Gastrocnemius medialis (tissue), 4 donors: ENCODE data around the gene NSUN4. TPM values are rescaled to one million over a fixed set of nuclear protein-coding genes. Genes with fewer than 3 reads are reported as not detected.
"Not testable (repeated sequence)": the region's sequence is repeated elsewhere in the genome, so short reads cannot be mapped to it uniquely, and the experiment has no call there.

ENCODE experiments used
- ATAC-seq, 2 donors: fragments of 150-250 bp; one replicate each; pipeline ENCODE4 v1.9.1; 2016
- DNase-seq, 2 donors: peaks; one replicate each; pipeline ENCODE4 v3.0.0-alpha.2; 2019
- H3K27ac ChIP-seq, 4 donors: fragments of 200-600 bp; sonication (generic); 1 replicate in 1 of 4; 2 replicates in 3 of 4; pipeline ENCODE4 v1.5.1; 2016 to 2018; ENCODE audit warnings: mild to moderate bottlenecking in 2 of 4, moderate library complexity in 1 of 4
- H3K27me3 ChIP-seq, 3 donors: fragments of 200-600 bp; sonication (generic) in 2 of 3; 1 replicate in 1 of 3; 2 replicates in 2 of 3; pipeline versions ENCODE4 v1.5.1 to v1.6.0; 2016 to 2019; ENCODE audit warnings: mild to moderate bottlenecking in 1 of 3, moderate library complexity in 1 of 3
- H3K36me3 ChIP-seq, 2 donors: fragments of 200-600 bp; sonication (generic) in 1 of 2; one replicate each; pipeline ENCODE4 v1.5.1; 2017 to 2018
- H3K4me1 ChIP-seq, 2 donors: fragments of 200-600 bp; sonication (generic) in 1 of 2; one replicate each; pipeline ENCODE4 v1.5.1; 2016 to 2017; ENCODE audit warnings: mild to moderate bottlenecking in 2 of 2
- H3K4me3 ChIP-seq, 4 donors: fragments of 200-600 bp; sonication (generic) in 3 of 4; 1 replicate in 1 of 4; 2 replicates in 3 of 4; pipeline ENCODE4 v1.5.1; 2016 to 2019; ENCODE audit warnings: mild to moderate bottlenecking in 2 of 4
- H3K9me3 ChIP-seq, 3 donors: fragments of 200-600 bp; sonication (generic) in 2 of 3; 1 replicate in 1 of 3; 2 replicates in 2 of 3; pipeline ENCODE4 v1.5.1; 2016 to 2019
- POLR2A ChIP-seq, 2 donors: fragments of 450-650 bp; IDR thresholded peaks; one replicate each; pipeline ENCODE4 v1.6.1; 2017; ENCODE audit warnings: antibody characterized with exemption in 2 of 2, mild to moderate bottlenecking in 2 of 2, moderate library complexity in 2 of 2
- in situ Hi-C, 4 donors: fragments of 200-750 bp; cut with MboI; loops; one replicate each; pipeline versions ENCODE4 v1.15.0 to v1.8.0; 2017; ENCODE audit warnings: low sequenced_read_pairs in 4 of 4
- intact Hi-C: fragments of 100-400 bp; cut with DNase I; formaldehyde crosslinking; loops from one replicate; pipeline ENCODE4 v1.15.1; 2023; ENCODE audit warnings: low total_unique reads
- total RNA-seq, 4 donors: library from RNA; depleted of rRNA; stranded (reverse); fragments of >200 nt; gene quantifications; one replicate each; pipeline versions ENCODE4 v1.1.0 to v1.2.3, GENCODE V29; 2016
- TF ChIP-seq, protein P1 (sequence below), 5 experiments: fragments of 450-650 bp in 3 of 5; fragments of 200-600 bp in 2 of 5; sonication (generic) in 2 of 5; IDR thresholded peaks in 4 of 5; conservative IDR thresholded peaks in 1 of 5; 1 replicate in 4 of 5; 2 replicates in 1 of 5; pipeline ENCODE4 v1.5.1; 2016 to 2019; ENCODE audit warnings: antibody characterized with exemption in 5 of 5, mild to moderate bottlenecking in 3 of 5, moderate library complexity in 3 of 5

Gene NSUN4
- total RNA-seq, 4 donors from 2014 or later: 15.5 to 22.5 (median 20.8) TPM

- ATAC-seq: no peak
These were observed 21.6 kb downstream of the NSUN4 start for GRCh38 chr1:46362158-46362557.

DNA sequence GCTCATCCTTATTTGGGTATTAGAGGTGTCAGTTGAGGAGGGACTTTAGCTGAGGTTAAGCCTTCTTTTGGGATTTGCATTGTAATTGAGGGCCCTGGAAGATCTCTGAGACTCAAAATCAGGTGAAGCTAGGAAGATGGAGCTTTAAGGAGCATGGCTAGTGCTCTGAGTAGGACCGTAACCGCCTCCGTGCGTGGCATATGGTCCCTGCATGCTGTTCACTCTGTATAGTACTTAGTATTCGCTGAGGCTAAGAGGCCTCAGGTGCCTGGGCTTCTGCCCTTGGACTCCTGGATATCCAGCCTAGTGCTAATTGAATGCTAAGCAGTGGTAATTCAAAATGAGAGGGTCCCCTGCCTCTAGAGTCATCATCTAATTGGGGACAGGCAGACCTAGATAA is 22.5 kb downstream of the NSUN4 start:
- no peak for DNase-seq
- intact Hi-C loops: no loop called here
- Histone ChIP-seq H3K4me1 (no peaks in the 10 kb centered on the region), H3K27ac (no peak overlapping the region), H3K27me3 (no peaks in the 10 kb centered on the region), H3K36me3 (peaks cover 0 to 57% of the 10 kb centered on the region in 2 donors), H3K4me3 (no peak overlapping the region), H3K9me3 (no peaks in the 10 kb centered on the region)
- no peak for ATAC-seq
- TF ChIP-seq, protein P1, sequence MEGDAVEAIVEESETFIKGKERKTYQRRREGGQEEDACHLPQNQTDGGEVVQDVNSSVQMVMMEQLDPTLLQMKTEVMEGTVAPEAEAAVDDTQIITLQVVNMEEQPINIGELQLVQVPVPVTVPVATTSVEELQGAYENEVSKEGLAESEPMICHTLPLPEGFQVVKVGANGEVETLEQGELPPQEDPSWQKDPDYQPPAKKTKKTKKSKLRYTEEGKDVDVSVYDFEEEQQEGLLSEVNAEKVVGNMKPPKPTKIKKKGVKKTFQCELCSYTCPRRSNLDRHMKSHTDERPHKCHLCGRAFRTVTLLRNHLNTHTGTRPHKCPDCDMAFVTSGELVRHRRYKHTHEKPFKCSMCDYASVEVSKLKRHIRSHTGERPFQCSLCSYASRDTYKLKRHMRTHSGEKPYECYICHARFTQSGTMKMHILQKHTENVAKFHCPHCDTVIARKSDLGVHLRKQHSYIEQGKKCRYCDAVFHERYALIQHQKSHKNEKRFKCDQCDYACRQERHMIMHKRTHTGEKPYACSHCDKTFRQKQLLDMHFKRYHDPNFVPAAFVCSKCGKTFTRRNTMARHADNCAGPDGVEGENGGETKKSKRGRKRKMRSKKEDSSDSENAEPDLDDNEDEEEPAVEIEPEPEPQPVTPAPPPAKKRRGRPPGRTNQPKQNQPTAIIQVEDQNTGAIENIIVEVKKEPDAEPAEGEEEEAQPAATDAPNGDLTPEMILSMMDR (IDR thresholded peaks at IDR 0.05 in 4 of 5, conservative IDR thresholded peaks at IDR 0.05 in 1 of 5): no peak
- TF ChIP-seq POLR2A (IDR thresholded peaks at IDR 0.05): no peak
- in situ Hi-C loops: no loop called here

More at GRCh38 chr1:46362158-46362557, 21.6 kb downstream of the NSUN4 start:
- Histone ChIP-seq H3K36me3 (peaks cover 0 to 60% of the 10 kb centered on the region in 2 donors), H3K4me3 (no peak overlapping the region), H3K9me3 (no peaks in the 10 kb centered on the region), H3K27ac (no peak overlapping the region), H3K4me1 (no peaks in the 10 kb centered on the region), H3K27me3 (no peaks in the 10 kb centered on the region)
- intact Hi-C loops: no loop called here
- no peak for TF ChIP-seq POLR2A (IDR thresholded peaks at IDR 0.05)
- TF ChIP-seq, protein P1 (IDR thresholded peaks at IDR 0.05 in 4 of 5, conservative IDR thresholded peaks at IDR 0.05 in 1 of 5): no peak
- DNase-seq: no peak
- in situ Hi-C loops: no loop called here

DNA sequence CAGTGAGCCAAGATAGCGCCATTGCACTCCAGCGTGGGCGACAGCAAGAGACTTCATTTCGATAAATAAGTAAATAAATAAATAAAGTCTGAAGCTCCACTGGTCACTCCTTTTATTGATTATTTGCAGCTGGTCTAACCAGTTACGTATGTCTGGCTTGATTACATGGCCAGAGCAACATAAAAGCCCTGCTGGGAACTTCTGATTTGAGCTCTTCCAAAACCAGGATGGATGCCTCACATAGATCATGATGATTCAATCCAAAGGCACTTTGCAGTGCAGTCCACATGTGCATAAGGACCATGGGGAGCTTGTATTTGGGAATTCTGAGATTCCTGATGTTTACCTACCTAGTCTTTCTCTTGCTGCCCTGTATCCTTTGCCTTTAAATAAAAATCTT is 24.0 kb downstream of the NSUN4 start:
- no peaks in the 10 kb centered on the region for H3K27me3 ChIP-seq
- no peak overlapping the region for H3K27ac ChIP-seq
- H3K4me1 ChIP-seq: no peaks in the 10 kb centered on the region
- in situ Hi-C loops: no loop called here
- TF ChIP-seq, protein P1 (IDR thresholded peaks at IDR 0.05 in 4 of 5, conservative IDR thresholded peaks at IDR 0.05 in 1 of 5): no peak
- no peak for TF ChIP-seq POLR2A (IDR thresholded peaks at IDR 0.05)
- no peak overlapping the region for H3K4me3 ChIP-seq
- intact Hi-C loops: no loop called here
- H3K36me3 ChIP-seq: peaks cover 0 to 62% of the 10 kb centered on the region in 2 donors
- no peak for DNase-seq
- no peak for ATAC-seq
- H3K9me3 ChIP-seq: no peaks in the 10 kb centered on the region

DNA sequence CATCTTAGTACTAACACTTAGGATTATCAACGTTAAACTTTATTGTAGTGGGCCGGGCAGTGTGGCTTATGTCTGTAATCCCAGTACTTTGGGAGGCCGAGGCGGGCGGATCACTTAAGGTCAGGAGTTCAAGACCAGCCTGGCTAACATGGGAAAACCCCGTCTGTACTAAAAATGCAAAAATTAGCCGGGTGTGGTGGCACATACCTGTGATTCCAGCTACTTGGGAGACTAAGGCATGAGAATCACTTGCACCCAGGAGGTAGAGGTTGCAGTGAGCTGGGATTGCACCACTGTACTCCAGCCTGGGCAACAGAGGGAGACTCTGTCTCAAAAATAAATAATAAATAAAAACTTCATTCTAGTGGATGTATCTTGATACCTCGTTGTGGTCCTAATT is 25.2 kb downstream of the NSUN4 start:
- H3K9me3 ChIP-seq, H3K4me1 ChIP-seq, H3K4me3 ChIP-seq, ATAC-seq, H3K27me3 ChIP-seq, DNase-seq, intact Hi-C loops, in situ Hi-C loops, H3K27ac ChIP-seq: not testable (repeated sequence)
- H3K36me3 ChIP-seq: peaks cover 0 to 55% of the 10 kb centered on the region in 2 donors

DNA sequence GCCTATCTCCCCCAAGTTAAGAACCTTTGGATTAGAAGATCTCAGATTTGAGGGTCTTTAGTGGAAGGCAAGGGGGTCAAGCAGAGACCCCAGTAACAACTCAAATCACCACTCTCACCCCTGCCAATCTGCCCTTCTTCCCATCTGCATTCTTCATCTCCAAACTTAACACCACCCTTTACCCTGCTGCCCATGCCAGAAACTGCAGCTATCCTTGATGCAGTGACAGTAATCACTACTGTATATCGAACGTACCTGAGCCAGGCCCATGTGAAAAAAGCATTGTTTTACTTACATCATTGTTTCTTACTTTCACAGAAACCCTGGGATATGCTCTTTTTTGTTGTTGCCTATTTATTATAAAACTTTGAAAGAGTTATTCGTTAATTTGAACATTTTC is 26.5 kb downstream of the NSUN4 start:
- no peak for ATAC-seq
- no peak for DNase-seq
- no peaks in the 10 kb centered on the region for H3K9me3 ChIP-seq
- H3K4me1 ChIP-seq: no peaks in the 10 kb centered on the region
- no peak overlapping the region for H3K27ac ChIP-seq
- in situ Hi-C loops (no loop called here), intact Hi-C loops (no loop called here)
- no peak overlapping the region for H3K4me3 ChIP-seq
- no peak for TF ChIP-seq POLR2A (IDR thresholded peaks at IDR 0.05)
- TF ChIP-seq, protein P1 (IDR thresholded peaks at IDR 0.05 in 4 of 5, conservative IDR thresholded peaks at IDR 0.05 in 1 of 5): no peak
- no peaks in the 10 kb centered on the region for H3K27me3 ChIP-seq
- peaks cover 0 to 42% of the 10 kb centered on the region in 2 donors for H3K36me3 ChIP-seq

DNA sequence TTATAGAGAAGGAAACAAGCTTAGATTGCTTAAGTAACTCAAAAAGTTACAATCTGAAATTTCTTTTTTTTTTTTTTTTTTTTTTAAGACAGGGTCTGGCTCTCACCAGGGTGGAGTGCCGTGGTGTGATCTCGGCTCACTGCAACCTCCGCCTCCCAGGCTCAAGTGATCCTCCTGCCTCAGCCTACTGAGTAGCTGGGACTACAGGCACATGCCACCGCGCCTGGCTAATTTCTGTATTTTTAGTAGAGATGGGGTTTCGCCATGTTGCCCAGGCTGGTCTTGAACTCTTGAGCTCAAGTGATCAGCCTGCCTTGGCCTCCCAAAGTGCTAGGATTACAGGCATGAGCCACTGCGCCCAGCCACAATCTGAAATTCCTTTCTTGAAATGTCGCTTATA is 27.1 kb downstream of the NSUN4 start:
- H3K27ac ChIP-seq, H3K27me3 ChIP-seq, H3K9me3 ChIP-seq, DNase-seq, H3K4me1 ChIP-seq, intact Hi-C loops, ATAC-seq, H3K4me3 ChIP-seq, in situ Hi-C loops: not testable (repeated sequence)
- H3K36me3 ChIP-seq: peaks cover 0 to 36% of the 10 kb centered on the region in 2 donors
